ENCODE data around the gene EIF3F.

GRCh38 chr11:8021920-8022319 lies 34.8 kb downstream of the EIF3F start:
- TF ChIP-seq RFX5 (IDR thresholded peaks at IDR 0.05; ENCODE audit: low read depth, low read length) (no peak), CERS6 (CRISPR knock-in tag; IDR thresholded peaks at IDR 0.05) (no peak), SMARCE1 (IDR thresholded peaks at IDR 0.05; ENCODE audit: borderline replicate concordance) (no peak), ZFX (CRISPR knock-in tag; IDR thresholded peaks at IDR 0.05; ENCODE audit: low read depth) (no peak), ZNF362 (CRISPR knock-in tag; IDR thresholded peaks at IDR 0.05; ENCODE audit: borderline replicate concordance) (no peak)

All from HepG2 (cell line).